Ishikawa (cell line): Measurements from ENCODE around the gene RHBDD3.

ENCODE experiments used
- CEBPB ChIP-seq: IDR thresholded peaks from 2 replicates; pipeline ENCODE4 v1.6.1; 2012
- CREB1 ChIP-seq: IDR thresholded peaks from 2 replicates; pipeline ENCODE4 v1.6.1; 2012; ENCODE audit warnings: low read depth
- EGR1 ChIP-seq: IDR thresholded peaks from 2 replicates; pipeline ENCODE4 v1.6.1; 2012
- EP300 ChIP-seq: IDR thresholded peaks from 2 replicates; pipeline ENCODE4 v1.6.1; 2012; ENCODE audit warnings: borderline replicate concordance
- FOXM1 ChIP-seq: IDR thresholded peaks from 2 replicates; pipeline ENCODE4 v1.6.1; 2012; ENCODE audit warnings: low read depth, borderline replicate concordance
- MAX ChIP-seq: IDR thresholded peaks from 2 replicates; pipeline ENCODE4 v1.6.1; 2012
- NFIC ChIP-seq: IDR thresholded peaks from 2 replicates; pipeline ENCODE4 v1.6.1; 2012
- RAD21 ChIP-seq: IDR thresholded peaks from 2 replicates; pipeline ENCODE4 v1.6.1; 2012; ENCODE audit warnings: low read depth
- TAF1 ChIP-seq: IDR thresholded peaks from 2 replicates; pipeline ENCODE4 v1.6.1; 2012; ENCODE audit warnings: low read depth, mild to moderate bottlenecking
- TCF12 ChIP-seq: IDR thresholded peaks from 2 replicates; pipeline ENCODE4 v1.6.1; 2012; ENCODE audit warnings: low read depth
- TEAD4 ChIP-seq: IDR thresholded peaks from 2 replicates; pipeline ENCODE4 v1.6.1; 2012
- USF1 ChIP-seq: IDR thresholded peaks from 2 replicates; pipeline ENCODE4 v1.6.1; 2012
- YY1 ChIP-seq: IDR thresholded peaks from 2 replicates; pipeline ENCODE4 v1.6.1; 2012; ENCODE audit warnings: low read depth
- ZBTB7A ChIP-seq: IDR thresholded peaks from 2 replicates; pipeline ENCODE4 v1.6.1; 2012; ENCODE audit warnings: low read depth
- TF ChIP-seq, protein P1 (sequence below): IDR thresholded peaks from 2 replicates; pipeline ENCODE4 v1.6.1; 2012; ENCODE audit warnings: low read depth, mild to moderate bottlenecking

Gene RHBDD3

GRCh38 chr22:29300807-29301601 lies 33.2 kb upstream of the RHBDD3 start:
- TF ChIP-seq ZBTB7A = no peak
- TF ChIP-seq MAX = no peak
- no peak for TF ChIP-seq EGR1
- TF ChIP-seq, protein P1, sequence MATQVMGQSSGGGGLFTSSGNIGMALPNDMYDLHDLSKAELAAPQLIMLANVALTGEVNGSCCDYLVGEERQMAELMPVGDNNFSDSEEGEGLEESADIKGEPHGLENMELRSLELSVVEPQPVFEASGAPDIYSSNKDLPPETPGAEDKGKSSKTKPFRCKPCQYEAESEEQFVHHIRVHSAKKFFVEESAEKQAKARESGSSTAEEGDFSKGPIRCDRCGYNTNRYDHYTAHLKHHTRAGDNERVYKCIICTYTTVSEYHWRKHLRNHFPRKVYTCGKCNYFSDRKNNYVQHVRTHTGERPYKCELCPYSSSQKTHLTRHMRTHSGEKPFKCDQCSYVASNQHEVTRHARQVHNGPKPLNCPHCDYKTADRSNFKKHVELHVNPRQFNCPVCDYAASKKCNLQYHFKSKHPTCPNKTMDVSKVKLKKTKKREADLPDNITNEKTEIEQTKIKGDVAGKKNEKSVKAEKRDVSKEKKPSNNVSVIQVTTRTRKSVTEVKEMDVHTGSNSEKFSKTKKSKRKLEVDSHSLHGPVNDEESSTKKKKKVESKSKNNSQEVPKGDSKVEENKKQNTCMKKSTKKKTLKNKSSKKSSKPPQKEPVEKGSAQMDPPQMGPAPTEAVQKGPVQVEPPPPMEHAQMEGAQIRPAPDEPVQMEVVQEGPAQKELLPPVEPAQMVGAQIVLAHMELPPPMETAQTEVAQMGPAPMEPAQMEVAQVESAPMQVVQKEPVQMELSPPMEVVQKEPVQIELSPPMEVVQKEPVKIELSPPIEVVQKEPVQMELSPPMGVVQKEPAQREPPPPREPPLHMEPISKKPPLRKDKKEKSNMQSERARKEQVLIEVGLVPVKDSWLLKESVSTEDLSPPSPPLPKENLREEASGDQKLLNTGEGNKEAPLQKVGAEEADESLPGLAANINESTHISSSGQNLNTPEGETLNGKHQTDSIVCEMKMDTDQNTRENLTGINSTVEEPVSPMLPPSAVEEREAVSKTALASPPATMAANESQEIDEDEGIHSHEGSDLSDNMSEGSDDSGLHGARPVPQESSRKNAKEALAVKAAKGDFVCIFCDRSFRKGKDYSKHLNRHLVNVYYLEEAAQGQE = no peak
- no peak for TF ChIP-seq YY1
- no peak for TF ChIP-seq FOXM1
- TF ChIP-seq EP300 = no peak
- no peak for TF ChIP-seq CREB1
- TF ChIP-seq USF1 = no peak
- no peak for TF ChIP-seq TAF1
- TF ChIP-seq RAD21 = no peak
- no peak for TF ChIP-seq TEAD4
- TF ChIP-seq CEBPB = no peak

DNA sequence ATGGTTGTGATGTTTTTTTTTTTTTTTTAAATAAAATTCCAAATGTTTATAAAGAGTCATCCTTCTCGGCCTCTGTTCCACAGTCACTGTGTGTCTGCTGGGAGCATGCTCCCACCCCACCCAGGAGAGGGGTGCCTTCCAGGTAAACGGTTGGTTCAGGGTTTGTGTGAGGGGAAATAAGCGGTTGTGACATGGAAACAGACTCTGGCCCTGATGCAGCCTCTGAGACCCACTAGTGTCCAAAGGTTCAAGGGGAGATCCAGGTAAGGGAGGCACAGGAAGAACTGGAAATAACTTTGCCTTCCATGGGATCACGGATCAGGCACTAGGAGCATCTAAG lies 32.7 kb upstream of the RHBDD3 start:
- TF ChIP-seq TAF1 (no peak), RAD21 (no peak), NFIC (no peak), ZBTB7A (no peak), TEAD4 (no peak), EGR1 (no peak), FOXM1 (no peak), USF1 (no peak), TCF12 (no peak), CEBPB (no peak), MAX (no peak), CREB1 (no peak), YY1 (no peak), EP300 (no peak)
- TF ChIP-seq, protein P1 = no peak

- no peak for TF ChIP-seq TCF12
- no peak for TF ChIP-seq YY1
- TF ChIP-seq CEBPB = no peak
- TF ChIP-seq EP300 = no peak
- no peak for TF ChIP-seq MAX
- no peak for TF ChIP-seq NFIC
- TF ChIP-seq CREB1 = no peak
- TF ChIP-seq, protein P1 = no peak
- no peak for TF ChIP-seq ZBTB7A
- TF ChIP-seq USF1 = no peak
Measured at GRCh38 chr22:29299136-29299900, 31.5 kb upstream of the RHBDD3 start.
